ENCODE measurements around the gene ANKRD39.

GRCh38 chr2:96813656-96814055 lies 44.2 kb downstream of the ANKRD39 start:
- TF ChIP-seq EP300 (IDR thresholded peaks at IDR 0.05; ENCODE audit: borderline replicate concordance) (no peak), REST (IDR thresholded peaks at IDR 0.05; ENCODE audit: low read depth) (no peak), ZBTB7A (IDR thresholded peaks at IDR 0.05; ENCODE audit: low read depth) (no peak), YY1 (IDR thresholded peaks at IDR 0.05; ENCODE audit: low read depth) (no peak), TCF12 (IDR thresholded peaks at IDR 0.05; ENCODE audit: low read depth) (no peak)
- TF ChIP-seq, protein P1, sequence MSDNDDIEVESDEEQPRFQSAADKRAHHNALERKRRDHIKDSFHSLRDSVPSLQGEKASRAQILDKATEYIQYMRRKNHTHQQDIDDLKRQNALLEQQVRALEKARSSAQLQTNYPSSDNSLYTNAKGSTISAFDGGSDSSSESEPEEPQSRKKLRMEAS (IDR thresholded peaks at IDR 0.05), result no peak
